GM19395 (cell line): Measurements from ENCODE around the gene IFNGR2.
"Not testable (repeated sequence)": the region's sequence is repeated elsewhere in the genome, so short reads cannot be mapped to it uniquely, and the experiment has no call there.

Source experiments
- ATAC-seq: cut with Tn5 transposase; IDR thresholded peaks from one replicate; pipeline ENCODE4 v1.9.1; 2021; ENCODE audit warnings: mild to moderate bottlenecking, moderate library complexity; ENCODE audit not compliant: unreplicated experiment

Gene IFNGR2, protein sequence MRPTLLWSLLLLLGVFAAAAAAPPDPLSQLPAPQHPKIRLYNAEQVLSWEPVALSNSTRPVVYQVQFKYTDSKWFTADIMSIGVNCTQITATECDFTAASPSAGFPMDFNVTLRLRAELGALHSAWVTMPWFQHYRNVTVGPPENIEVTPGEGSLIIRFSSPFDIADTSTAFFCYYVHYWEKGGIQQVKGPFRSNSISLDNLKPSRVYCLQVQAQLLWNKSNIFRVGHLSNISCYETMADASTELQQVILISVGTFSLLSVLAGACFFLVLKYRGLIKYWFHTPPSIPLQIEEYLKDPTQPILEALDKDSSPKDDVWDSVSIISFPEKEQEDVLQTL

DNA sequence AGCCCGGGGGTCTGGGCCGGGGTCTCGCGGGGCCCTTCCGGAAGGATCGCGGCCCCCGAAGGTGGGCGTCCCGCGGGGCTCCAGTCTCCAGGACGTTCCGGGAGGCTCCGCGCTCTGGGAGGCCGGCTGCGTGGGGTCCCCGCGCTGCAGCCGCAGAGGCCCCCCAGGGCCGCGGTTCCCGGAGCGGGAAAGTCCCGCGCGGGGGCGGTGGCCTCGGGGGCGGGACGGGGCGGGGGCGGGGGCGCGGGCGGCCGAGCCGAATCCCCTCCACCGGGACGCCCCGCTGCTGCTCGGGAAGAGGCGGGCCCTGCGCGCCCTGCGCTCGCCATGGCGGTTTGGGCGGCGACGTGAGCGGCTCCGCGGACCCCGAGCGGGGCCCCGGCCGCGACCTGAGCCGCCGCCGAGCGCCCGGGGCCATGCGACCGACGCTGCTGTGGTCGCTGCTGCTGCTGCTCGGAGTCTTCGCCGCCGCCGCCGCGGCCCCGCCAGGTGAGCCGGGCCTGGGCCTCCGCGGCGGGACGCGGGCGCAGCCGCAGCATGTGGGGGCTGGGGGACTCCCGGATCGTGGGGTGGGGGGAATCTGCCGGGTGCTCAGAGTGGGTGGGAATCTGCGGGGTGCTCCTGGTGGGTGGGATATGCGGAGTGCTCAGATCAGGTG, at the start of gene IFNGR2:
Gene IFNGR2, plus strand, starts transcription at position 286 of the 658 bp plus-strand sequence. Its CDS starts 131 bp downstream, at position 417.
- no peak for ATAC-seq

- ATAC-seq: no peak
Observed at GRCh38 chr21:33355355-33355754, 47.9 kb upstream of the IFNGR2 start.

- ATAC-seq: no peak
Observed at GRCh38 chr21:33355996-33356395, 47.2 kb upstream of the IFNGR2 start.

DNA sequence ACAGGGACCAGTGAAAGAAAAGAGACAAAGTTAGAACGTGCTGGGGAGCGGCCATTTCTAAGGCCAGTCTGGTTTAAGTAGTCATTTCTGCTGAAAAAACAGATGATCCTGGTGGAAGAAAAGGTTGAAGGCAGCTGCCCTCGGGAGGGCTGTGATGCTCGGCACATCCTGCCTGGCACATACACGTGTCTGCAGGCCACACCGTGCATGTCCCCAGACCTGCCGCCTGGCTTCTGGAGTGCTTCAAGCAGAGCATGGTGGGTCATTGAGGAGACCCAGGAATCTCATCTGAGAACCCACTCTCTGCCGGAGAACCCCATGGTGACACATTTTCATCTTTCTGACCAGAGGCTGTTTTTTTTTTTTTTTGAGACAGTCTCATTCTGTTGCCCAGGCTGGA, 46.0 kb upstream of the IFNGR2 start:
- ATAC-seq: no peak

GRCh38 chr21:33359446-33359845, 43.8 kb upstream of the IFNGR2 start:
- no peak for ATAC-seq

DNA sequence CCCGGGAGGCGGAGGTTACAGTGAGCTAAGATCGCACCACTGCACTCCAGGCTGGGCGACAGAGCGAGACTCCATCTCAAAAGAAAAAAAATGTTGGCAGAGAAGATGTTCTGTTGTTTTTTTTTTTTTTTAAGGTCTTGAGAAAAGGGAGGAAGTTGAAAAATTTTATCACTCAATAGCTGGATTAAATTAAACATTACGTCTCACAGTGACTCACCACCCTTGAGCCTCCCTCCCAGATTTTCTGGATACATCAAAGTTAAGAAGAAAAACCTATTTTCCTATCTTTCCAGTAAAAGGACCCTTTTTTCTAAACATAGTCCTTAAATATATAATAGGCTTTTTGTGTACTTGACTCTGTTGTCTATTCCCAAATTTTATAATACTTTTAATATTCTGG, 42.9 kb upstream of the IFNGR2 start:
- ATAC-seq: no peak

- peak; percentile 77 for ATAC-seq
Observed at GRCh38 chr21:33360881-33361602, 42.2 kb upstream of the IFNGR2 start.

DNA sequence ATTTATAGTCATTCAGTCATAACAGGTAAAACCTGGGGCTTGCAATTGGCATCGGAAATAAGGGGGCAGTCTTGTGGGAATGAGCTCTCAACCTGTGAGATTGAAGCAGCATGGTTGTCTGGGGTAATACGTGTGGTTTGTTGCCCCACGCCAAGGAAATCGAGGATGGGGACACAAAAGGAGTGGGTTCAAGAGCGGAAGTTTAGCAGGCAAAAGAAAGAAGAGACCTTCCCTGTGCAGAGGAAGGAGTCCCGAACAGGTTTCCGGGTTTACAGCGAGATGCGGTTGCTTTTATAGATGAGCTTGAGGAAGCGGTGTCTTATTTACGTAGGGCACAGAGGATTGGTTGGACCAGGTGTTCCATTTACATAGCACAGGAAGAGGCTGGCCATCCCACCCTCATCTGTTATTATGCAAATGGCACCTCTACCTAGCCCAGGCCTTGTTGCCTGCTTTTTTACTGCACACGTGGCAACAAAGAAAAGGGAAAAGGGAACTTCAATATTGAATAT, 41.1 kb upstream of the IFNGR2 start:
- no peak for ATAC-seq

DNA sequence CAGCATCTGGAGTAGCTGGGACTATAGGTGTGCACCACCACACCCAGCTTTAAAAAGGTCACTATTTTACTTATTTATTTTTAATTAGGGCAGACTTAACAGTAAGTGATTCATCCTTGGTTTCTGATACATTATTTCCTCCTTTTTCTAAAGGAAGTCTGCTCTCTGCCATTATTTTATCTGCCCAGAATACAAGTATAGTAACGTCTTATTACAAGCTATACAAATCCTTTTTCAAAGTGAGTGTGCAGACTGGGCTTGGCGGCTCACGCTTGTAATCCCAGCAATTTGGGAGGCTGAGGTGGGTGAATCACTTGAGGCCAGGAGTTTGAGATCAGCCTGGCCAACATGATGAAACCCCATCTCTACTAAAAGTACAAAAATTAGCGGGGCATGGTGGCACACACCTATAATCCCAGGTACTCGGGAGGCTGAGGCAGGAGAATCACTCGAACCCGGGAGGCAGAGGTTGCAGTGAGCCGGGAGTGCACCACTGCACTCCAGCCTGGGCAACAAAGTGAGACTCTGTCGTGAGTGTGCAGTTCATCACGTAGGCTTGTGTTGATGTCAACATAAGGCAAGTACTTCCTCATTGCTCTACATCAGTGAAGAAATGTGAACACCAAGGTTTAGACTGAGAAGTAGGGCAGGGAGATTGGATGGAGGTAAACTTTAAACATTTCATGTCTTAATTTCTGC, 39.2 kb upstream of the IFNGR2 start:
- not testable (repeated sequence) for ATAC-seq

DNA sequence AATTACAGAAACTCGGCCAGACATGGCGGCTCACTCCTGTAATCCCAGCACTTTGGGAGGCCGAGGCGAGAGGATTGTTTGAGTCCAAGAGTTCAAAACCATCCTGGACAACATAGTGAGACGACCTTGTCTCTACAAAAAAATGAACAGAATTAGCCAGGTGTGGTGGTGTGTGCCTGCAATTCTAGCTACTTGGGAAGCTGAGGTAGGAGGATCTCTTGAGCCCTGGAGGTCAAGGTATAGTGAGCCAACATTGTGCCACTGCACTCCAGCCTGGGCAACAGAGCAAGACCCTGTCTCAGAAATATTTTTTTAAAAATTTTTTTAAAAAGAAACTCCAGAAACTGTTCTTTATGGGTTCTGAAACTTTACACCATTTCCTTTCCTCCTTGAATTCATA, 38.4 kb upstream of the IFNGR2 start:
- no peak for ATAC-seq

GRCh38 chr21:33367309-33367973, 35.8 kb upstream of the IFNGR2 start:
- no peak for ATAC-seq

DNA sequence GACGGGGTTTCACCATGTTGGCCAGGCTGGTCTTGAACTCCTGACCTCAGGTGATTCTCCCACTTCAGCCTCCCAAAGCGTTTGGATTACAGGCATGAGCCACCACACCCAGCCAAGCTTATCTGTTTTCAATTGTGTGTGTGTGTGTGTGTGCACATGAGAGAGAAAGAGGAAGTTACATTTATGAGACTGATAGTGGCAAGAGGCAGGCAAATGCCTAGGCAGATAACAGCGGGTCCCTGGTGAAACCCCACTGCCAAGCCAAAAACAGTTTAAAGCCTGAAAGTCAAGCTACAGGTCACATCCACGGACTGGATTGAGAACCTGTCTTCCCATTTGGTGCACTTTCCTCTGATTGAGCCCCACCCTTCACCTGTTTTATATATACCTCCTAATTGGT, 35.1 kb upstream of the IFNGR2 start:
- no peak for ATAC-seq

GRCh38 chr21:33368576-33368975, 34.6 kb upstream of the IFNGR2 start:
- no peak for ATAC-seq

- no peak for ATAC-seq
Observed at GRCh38 chr21:33369586-33369985, 33.6 kb upstream of the IFNGR2 start.

GRCh38 chr21:33370305-33370704, 32.9 kb upstream of the IFNGR2 start:
- no peak for ATAC-seq

GRCh38 chr21:33371366-33371765, 31.8 kb upstream of the IFNGR2 start:
- no peak for ATAC-seq

- ATAC-seq: no peak
Observed at GRCh38 chr21:33372582-33372981, 30.6 kb upstream of the IFNGR2 start.

- ATAC-seq: no peak
Observed at GRCh38 chr21:33373451-33373850, 29.8 kb upstream of the IFNGR2 start.

- no peak for ATAC-seq
Observed at GRCh38 chr21:33374080-33374449, 29.1 kb upstream of the IFNGR2 start.

DNA sequence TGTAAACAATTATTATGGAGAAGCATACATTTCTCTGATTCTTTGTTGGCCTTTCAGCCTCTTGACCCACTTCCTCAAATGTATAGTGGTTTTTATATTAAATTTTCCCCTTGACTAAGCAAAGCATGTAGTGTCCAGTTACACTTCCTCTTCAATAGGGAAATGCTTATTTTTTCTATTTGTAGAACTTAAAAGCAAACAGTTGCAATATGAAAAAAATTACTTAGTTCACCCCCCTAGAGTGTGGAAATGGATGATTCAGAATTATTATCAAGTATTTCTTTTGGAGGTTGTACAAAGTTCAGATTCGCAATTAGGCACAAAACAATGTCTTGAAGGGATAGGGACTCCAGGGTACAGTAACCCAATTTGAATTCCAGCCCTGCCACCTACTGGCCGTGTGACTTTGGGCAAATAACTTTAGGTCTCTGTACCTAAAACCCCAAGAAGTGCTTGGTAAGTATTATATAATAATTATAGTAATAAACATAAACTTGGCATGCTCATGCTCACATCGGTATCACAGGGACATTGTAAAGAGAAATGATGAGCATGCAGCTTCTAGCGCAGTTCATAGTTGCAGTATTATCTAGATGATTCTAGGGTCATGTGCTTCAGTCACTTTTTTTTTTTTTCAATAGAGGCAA, 28.6 kb upstream of the IFNGR2 start:
- no peak for ATAC-seq
